ENCODE results near the gene GALNT14. TPM values are rescaled to one million over a fixed set of nuclear protein-coding genes. Genes with fewer than 3 reads are reported as not detected.

The GALNT14 gene
- total RNA-seq, 4 donors from 2014 or later, result 3.2 to 6.6 (median 4.7) TPM

- 82% methylated on average over 9 of the region's 9 CpGs for WGBS
- peak in 1 of 2 donors; percentile 53 for DNase-seq (ENCODE audit: low spot score in 2 of 2)
- H3K36me3 ChIP-seq, result no peaks in the 10 kb centered on the region
- H3K9me3 ChIP-seq, result no peaks in the 10 kb centered on the region
- H3K4me3 ChIP-seq, result no peak overlapping the region
- TF ChIP-seq EP300 (IDR thresholded peaks at IDR 0.05) (no peak), POLR2A (IDR thresholded peaks at IDR 0.05) (no peak), POLR2AphosphoS5 (IDR thresholded peaks at IDR 0.05) (no peak)
- TF ChIP-seq, protein P1, sequence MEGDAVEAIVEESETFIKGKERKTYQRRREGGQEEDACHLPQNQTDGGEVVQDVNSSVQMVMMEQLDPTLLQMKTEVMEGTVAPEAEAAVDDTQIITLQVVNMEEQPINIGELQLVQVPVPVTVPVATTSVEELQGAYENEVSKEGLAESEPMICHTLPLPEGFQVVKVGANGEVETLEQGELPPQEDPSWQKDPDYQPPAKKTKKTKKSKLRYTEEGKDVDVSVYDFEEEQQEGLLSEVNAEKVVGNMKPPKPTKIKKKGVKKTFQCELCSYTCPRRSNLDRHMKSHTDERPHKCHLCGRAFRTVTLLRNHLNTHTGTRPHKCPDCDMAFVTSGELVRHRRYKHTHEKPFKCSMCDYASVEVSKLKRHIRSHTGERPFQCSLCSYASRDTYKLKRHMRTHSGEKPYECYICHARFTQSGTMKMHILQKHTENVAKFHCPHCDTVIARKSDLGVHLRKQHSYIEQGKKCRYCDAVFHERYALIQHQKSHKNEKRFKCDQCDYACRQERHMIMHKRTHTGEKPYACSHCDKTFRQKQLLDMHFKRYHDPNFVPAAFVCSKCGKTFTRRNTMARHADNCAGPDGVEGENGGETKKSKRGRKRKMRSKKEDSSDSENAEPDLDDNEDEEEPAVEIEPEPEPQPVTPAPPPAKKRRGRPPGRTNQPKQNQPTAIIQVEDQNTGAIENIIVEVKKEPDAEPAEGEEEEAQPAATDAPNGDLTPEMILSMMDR (IDR thresholded peaks at IDR 0.05), result no peak
- H3K27me3 ChIP-seq, result no peaks in the 10 kb centered on the region
- H3K27ac ChIP-seq, result no peak overlapping the region
- H3K4me1 ChIP-seq, result no peaks in the 10 kb centered on the region
Measured at GRCh38 chr2:31051258-31052140, 86.7 kb downstream of the GALNT14 start.

GRCh38 chr2:31049916-31050588 lies 88.2 kb downstream of the GALNT14 start:
- Histone ChIP-seq H3K4me1 (no peaks in the 10 kb centered on the region), H3K27ac (no peak overlapping the region), H3K27me3 (no peaks in the 10 kb centered on the region), H3K9me3 (no peaks in the 10 kb centered on the region), H3K4me3 (no peak overlapping the region), H3K36me3 (no peaks in the 10 kb centered on the region)
- WGBS, result 71% methylated on average over 14 of the region's 14 CpGs
- peak in 1 of 2 donors; percentile 54 for DNase-seq (ENCODE audit: low spot score in 2 of 2)
- TF ChIP-seq EP300 (IDR thresholded peaks at IDR 0.05) (no peak), POLR2AphosphoS5 (IDR thresholded peaks at IDR 0.05) (no peak), POLR2A (IDR thresholded peaks at IDR 0.05) (no peak)
- TF ChIP-seq, protein P1 (IDR thresholded peaks at IDR 0.05), result no peak

DNA sequence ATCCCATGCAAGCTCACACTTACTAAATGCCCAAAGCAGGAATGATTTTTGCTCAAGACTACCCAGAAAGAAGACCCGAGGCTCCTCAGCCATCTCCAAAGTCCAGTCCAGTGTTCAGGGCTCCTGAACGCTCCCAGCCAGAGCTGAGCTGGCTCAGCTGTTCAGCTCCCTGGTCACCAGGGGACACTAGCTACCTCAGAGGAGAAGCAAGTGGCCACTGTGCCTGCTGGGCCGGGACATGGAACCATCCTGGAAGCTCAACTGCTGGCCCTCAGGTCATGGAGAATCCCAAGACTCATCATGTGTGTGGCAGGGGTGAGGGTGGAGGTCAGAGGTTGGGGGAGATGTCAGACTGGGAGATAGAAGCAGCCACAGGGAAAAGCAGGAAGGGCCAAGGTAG lies 89.0 kb downstream of the GALNT14 start:
- no peaks in the 10 kb centered on the region for H3K9me3 ChIP-seq
- H3K27me3 ChIP-seq, result no peaks in the 10 kb centered on the region
- H3K27ac ChIP-seq, result no peak overlapping the region
- peak in 1 of 2 donors; percentile 49 for DNase-seq (ENCODE audit: low spot score in 2 of 2)
- no peak overlapping the region for H3K4me3 ChIP-seq
- TF ChIP-seq EP300 (IDR thresholded peaks at IDR 0.05), result no peak
- TF ChIP-seq POLR2A (IDR thresholded peaks at IDR 0.05), result no peak
- no peak for TF ChIP-seq POLR2AphosphoS5 (IDR thresholded peaks at IDR 0.05)
- TF ChIP-seq, protein P1 (IDR thresholded peaks at IDR 0.05), result no peak
- 93% methylated on average over 2 of the region's 3 CpGs for WGBS
- no peaks in the 10 kb centered on the region for H3K4me1 ChIP-seq
- no peaks in the 10 kb centered on the region for H3K36me3 ChIP-seq

DNA sequence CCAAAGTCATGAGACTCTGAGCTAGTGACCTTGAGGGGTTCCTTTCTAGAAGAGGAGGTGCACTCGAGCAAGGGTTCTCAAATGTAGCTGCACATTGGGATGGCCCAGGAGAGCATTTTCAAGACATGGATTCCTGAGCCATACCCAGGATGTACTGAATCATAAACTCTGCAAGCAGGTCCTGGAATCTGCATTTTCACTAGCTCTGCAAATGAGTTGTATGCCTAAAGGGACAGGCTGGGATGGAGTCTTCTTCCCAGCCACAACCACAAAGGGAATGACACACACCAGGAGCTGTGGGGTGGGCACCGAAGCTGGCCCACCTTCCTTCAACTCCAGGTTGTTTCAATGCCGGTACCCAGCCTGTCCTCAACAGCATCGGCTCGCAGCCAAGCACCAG lies 90.6 kb downstream of the GALNT14 start:
- no peaks in the 10 kb centered on the region for H3K36me3 ChIP-seq
- H3K9me3 ChIP-seq, result no peaks in the 10 kb centered on the region
- no peaks in the 10 kb centered on the region for H3K27me3 ChIP-seq
- no peak overlapping the region for H3K27ac ChIP-seq
- H3K4me3 ChIP-seq, result no peak overlapping the region
- TF ChIP-seq, protein P1 (IDR thresholded peaks at IDR 0.05), result no peak
- TF ChIP-seq POLR2AphosphoS5 (IDR thresholded peaks at IDR 0.05) (no peak), EP300 (IDR thresholded peaks at IDR 0.05) (no peak), POLR2A (IDR thresholded peaks at IDR 0.05) (no peak)
- 88% methylated on average over 1 of the region's 5 CpGs for WGBS
- no peak for DNase-seq (ENCODE audit: low spot score in 2 of 2)
- H3K4me1 ChIP-seq, result no peaks in the 10 kb centered on the region

GRCh38 chr2:31038385-31038784 lies 99.9 kb downstream of the GALNT14 start:
- Histone ChIP-seq H3K4me3 (no peak overlapping the region), H3K27me3 (no peaks in the 10 kb centered on the region), H3K4me1 (no peaks in the 10 kb centered on the region), H3K27ac (no peak overlapping the region), H3K9me3 (no peaks in the 10 kb centered on the region), H3K36me3 (no peaks in the 10 kb centered on the region)
- WGBS, result 86% methylated on average over 4 of the region's 4 CpGs
- TF ChIP-seq POLR2AphosphoS5 (IDR thresholded peaks at IDR 0.05) (no peak), EP300 (IDR thresholded peaks at IDR 0.05) (no peak), POLR2A (IDR thresholded peaks at IDR 0.05) (no peak)
- TF ChIP-seq, protein P1 (IDR thresholded peaks at IDR 0.05), result no peak
- peak in 1 of 2 donors; percentile 11 for DNase-seq (ENCODE audit: low spot score in 2 of 2)

All from suprapubic skin (tissue), 4 donors.